GM12892 (cell line): ENCODE measurements around the gene TENM4.

Experiments
- DNase-seq: peaks from one replicate; pipeline ENCODE4 v3.0.0; 2011; ENCODE audit not compliant: insufficient read length
- FAIRE-seq: peaks from 2 replicates; lab custom pipeline; 2011; peaks lifted over from hg19 to GRCh38; lab: Jason Lieb, UNC
- POLR2A ChIP-seq: IDR thresholded peaks from 2 replicates; pipeline ENCODE4 v1.6.1; 2011; ENCODE audit warnings: low read depth, low read length, control low read depth
- POLR2AphosphoS5 ChIP-seq: IDR thresholded peaks from 2 replicates; pipeline ENCODE4 v1.6.1; 2011; ENCODE audit warnings: low read depth, low read length, control low read depth
- TAF1 ChIP-seq: IDR thresholded peaks from 2 replicates; pipeline ENCODE4 v1.6.1; 2011; ENCODE audit warnings: low read depth, mild to moderate bottlenecking, control low read depth, low read length, borderline replicate concordance

TENM4 gene

DNA sequence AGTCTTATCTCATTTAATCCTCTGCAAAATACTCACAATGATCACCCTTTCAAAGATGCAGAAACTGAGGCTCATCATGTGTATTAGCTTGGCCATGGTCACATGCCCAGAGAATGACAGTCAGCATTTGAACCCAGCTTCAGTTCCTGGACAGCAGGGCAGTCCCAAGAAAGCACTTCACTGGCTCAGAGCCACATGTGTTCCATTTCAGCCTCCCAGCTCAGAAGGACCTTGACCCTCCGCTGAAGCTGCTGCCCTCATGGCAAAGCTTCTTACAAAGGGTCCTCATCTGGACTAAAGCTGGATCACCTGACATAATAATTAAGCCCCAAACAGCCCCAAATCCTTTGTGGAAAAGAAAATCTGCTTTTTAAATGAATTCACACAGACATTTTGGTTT, 37.0 kb downstream of the TENM4 start:
- DNase-seq = no peak
- FAIRE-seq = no peak
- TF ChIP-seq TAF1 = no peak
- TF ChIP-seq POLR2A = no peak
- TF ChIP-seq POLR2AphosphoS5 = no peak

DNA sequence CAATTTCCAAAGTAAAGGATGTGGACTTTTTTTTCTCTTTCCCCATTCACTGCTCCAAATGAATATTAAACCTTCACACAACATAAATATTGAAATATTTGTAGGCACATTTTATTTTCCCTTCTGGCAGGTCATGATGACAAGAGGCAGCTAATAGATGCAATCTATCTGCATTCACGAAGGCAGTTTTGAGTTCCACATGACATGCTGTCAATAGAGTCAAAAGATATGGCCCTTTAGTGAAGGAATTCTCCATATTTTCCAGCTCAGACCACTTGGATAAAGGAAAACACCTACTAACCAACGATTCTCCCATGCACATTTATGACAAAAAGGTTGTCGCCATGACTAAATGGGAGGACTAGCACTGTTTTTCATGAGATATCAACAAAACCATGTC, 37.9 kb downstream of the TENM4 start:
- FAIRE-seq (no peak), DNase-seq (no peak)
- no peak for TF ChIP-seq POLR2AphosphoS5
- TF ChIP-seq POLR2A = no peak
- no peak for TF ChIP-seq TAF1

- no peak for TF ChIP-seq TAF1
- TF ChIP-seq POLR2A = no peak
- no peak for TF ChIP-seq POLR2AphosphoS5
- no peak for DNase-seq
- FAIRE-seq = peak; percentile 82
These were observed 40.0 kb downstream of the TENM4 start for GRCh38 chr11:79400717-79401330.

- TF ChIP-seq TAF1 = no peak
- no peak for TF ChIP-seq POLR2AphosphoS5
- TF ChIP-seq POLR2A = no peak
These were observed 40.6 kb downstream of the TENM4 start for GRCh38 chr11:79400206-79400605.

DNA sequence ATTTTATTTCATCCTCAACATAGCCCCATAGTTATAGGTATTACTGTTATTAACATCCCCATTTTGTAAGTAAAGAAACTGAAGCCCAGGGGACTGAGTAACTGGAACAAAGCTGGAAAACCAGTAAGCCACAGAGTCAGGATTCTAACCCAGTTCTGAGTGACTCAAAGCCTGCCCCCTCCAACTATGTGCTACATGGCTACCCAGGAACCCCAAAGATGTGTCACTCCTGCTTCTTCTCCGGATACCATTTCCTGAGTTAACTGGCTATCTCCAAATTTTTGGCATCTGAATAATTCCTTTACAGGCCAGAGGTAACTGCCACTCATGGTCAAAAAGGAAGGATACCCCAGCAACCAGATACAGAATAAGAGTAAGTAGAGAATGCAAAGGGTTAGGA, 43.6 kb downstream of the TENM4 start:
- no peak for DNase-seq
- no peak for FAIRE-seq
- TF ChIP-seq POLR2A (no peak), TAF1 (no peak), POLR2AphosphoS5 (no peak)

More at GRCh38 chr11:79400206-79400605, 40.6 kb downstream of the TENM4 start:
- DNase-seq = no peak
- no peak for FAIRE-seq

- DNase-seq = no peak
- FAIRE-seq = no peak
- TF ChIP-seq TAF1 = no peak
These were observed 44.2 kb downstream of the TENM4 start for GRCh38 chr11:79396674-79397073.

GRCh38 chr11:79396001-79396400, 44.8 kb downstream of the TENM4 start:
- no peak for FAIRE-seq
- no peak for DNase-seq
- TF ChIP-seq TAF1 (no peak), POLR2A (no peak), POLR2AphosphoS5 (no peak)

DNA sequence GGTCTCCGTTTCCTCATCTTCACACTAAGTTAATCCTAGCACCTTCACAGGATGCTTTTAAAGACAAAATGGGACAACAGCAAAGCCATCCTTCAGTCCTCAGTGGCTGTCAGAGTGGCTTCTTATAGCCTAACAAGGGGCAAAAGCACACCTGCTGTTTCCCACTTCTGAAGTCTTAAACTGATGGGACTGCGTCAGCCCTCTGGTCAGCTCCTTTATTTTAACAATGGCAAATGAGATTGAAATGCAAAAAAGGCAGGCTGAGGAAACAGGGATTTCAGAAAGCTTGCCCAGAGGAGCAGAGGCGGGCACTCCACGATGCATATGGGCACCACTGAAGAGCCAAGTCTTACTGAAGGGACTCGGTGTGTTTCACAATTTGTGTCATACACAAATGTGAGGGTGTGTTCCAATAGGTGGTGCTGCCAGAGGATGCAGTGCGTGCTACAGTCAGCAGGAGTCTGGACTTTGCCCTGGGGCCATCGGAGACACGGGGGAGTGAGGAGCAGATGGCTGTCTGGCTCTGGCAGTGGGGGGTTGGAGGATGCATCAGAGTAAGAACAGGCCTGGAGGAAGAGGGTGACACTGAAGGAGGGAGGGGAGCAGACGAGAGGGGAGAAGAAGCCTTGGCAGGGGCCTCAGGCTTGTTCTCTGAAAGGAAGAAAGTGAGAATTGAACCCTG, 47.3 kb downstream of the TENM4 start:
- no peak for TF ChIP-seq POLR2A
- TF ChIP-seq TAF1 = no peak
- DNase-seq = no peak
- FAIRE-seq = no peak

- no peak for FAIRE-seq
- DNase-seq = no peak
- TF ChIP-seq POLR2A = no peak
- no peak for TF ChIP-seq POLR2AphosphoS5
- no peak for TF ChIP-seq TAF1
These were observed 48.7 kb downstream of the TENM4 start for GRCh38 chr11:79392161-79392560.

- TF ChIP-seq TAF1 (no peak), POLR2A (no peak), POLR2AphosphoS5 (no peak)
These were observed 49.9 kb downstream of the TENM4 start for GRCh38 chr11:79390923-79391322.

GRCh38 chr11:79390477-79390876, 50.4 kb downstream of the TENM4 start:
- FAIRE-seq (no peak), DNase-seq (no peak)
- TF ChIP-seq TAF1 = no peak
- no peak for TF ChIP-seq POLR2A
- TF ChIP-seq POLR2AphosphoS5 = no peak

More at GRCh38 chr11:79390923-79391322, 49.9 kb downstream of the TENM4 start:
- DNase-seq (no peak), FAIRE-seq (no peak)

DNA sequence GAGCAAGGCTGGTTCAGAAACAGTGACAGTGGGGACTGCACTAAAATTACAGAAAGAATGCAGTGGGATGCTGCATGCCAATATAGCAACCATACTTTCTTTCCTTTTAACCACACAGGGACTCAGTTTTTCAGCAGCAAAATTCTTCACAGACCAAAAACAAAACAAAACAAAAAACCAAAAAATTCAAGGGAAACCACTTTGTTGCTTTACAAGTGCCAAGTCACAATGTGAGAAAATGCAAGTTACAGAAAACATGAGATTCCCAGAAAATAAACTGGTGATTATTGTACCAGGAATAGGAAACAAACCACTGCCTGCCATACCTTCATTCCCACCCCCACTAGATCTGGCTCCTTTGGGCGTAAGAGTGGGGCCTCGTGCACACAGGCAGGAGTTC, 52.6 kb downstream of the TENM4 start:
- FAIRE-seq (no peak), DNase-seq (no peak)
- TF ChIP-seq POLR2AphosphoS5 (no peak), TAF1 (no peak), POLR2A (no peak)

DNA sequence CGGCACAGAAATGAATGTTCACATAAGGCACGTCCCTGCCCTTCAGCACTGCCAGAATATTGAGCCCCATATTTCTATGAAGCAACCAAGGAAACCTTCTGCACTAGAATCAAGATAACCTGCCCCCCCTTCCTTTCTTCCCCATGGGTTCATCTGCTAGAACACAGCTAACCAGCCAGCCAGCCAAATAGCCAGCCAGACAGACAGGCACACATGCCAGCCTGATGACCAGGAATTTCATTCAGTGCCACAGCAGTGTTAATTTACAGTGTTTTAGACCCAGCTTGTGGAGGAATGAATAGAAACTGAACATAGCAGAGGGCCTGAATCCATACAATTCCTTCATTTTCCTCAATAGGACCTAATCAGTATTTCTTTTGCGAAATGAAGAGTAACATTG, 57.0 kb downstream of the TENM4 start:
- no peak for FAIRE-seq
- TF ChIP-seq POLR2A = no peak
- no peak for TF ChIP-seq TAF1
- no peak for TF ChIP-seq POLR2AphosphoS5
- no peak for DNase-seq
